GM18951 (cell line): ENCODE data around the gene RBM38.

Experiments used
- POLR2A ChIP-seq: IDR thresholded peaks from 4 replicates; pipeline ENCODE4 v1.6.1; 2011; ENCODE audit warnings: mild to moderate bottlenecking; ENCODE audit not compliant: insufficient read length, insufficient read depth; ENCODE audit errors: extremely low read depth
- in situ Hi-C: fragments of 300-500 bp; cut with MboI; formaldehyde crosslinking; loops from one replicate; pipeline ENCODE4 v1.12.0; 2022; ENCODE audit warnings: low sequenced_read_pairs, mixed read lengths, inconsistent platforms; ENCODE audit not compliant: unreplicated experiment

RBM38 gene

DNA sequence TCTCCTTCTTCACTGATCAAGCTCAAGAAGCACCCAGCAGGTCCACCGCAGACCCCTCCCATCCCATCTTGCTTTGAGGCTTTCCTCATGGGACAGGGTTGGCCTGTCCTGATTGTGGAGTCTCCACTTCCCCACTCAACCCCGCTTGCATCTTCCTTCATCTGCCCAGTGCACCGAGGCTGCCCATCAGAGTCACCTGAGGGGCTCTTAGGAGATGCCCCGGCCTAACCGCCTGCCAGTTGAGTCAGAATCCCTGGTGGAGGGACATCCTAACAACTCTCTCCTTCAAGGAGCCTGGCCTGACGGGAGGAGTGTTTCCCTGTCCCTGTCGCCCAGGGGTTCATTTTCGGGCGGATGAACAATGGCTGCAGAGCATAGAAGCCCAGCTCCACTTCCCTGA is 46.1 kb downstream of the RBM38 start:
- in situ Hi-C loops = no loop called here
- TF ChIP-seq POLR2A = no peak

DNA sequence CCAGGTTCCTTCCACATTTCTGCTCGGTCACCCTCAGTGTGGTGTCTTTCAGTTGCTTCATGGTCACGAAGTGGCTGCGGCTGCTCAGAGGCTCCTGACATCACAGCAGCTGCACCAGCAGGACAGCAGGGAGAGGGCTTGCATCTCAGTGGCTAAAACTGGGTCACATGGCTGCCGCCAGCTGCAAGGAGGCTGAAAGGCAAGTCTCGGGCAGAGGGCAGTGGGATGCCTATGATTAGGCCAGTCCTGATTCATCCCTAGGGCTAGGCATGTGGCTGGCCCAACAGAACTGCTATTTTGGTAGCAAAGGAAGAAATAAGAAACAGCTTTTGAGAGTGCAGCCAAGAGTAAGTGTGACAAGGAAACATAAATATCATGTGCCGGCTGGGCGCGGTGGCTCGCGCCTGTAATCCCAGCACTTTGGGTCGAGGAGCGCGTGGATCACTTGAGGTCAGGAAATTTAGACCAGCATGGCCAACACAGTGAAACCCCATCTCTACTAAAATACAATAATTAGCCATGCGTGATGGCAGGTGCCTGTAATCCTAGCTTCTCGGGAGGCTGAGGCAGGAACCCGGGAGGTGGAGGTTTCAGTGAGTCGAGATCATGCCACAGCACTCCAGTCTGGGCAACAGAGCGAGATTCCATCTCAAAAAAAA is 46.6 kb downstream of the RBM38 start:
- TF ChIP-seq POLR2A = no peak

GRCh38 chr20:57438552-57438951 is 47.4 kb downstream of the RBM38 start:
- in situ Hi-C loops = no loop called here
- no peak for TF ChIP-seq POLR2A

More for the DNA sequence above, 46.6 kb downstream of the RBM38 start:
- in situ Hi-C loops = no loop called here

- no peak for TF ChIP-seq POLR2A
These were observed 48.2 kb downstream of the RBM38 start for GRCh38 chr20:57439432-57439831.

GRCh38 chr20:57439993-57440392 is 48.8 kb downstream of the RBM38 start:
- no peak for TF ChIP-seq POLR2A
- in situ Hi-C loops = no loop called here

More at GRCh38 chr20:57439432-57439831, 48.2 kb downstream of the RBM38 start:
- in situ Hi-C loops = no loop called here

DNA sequence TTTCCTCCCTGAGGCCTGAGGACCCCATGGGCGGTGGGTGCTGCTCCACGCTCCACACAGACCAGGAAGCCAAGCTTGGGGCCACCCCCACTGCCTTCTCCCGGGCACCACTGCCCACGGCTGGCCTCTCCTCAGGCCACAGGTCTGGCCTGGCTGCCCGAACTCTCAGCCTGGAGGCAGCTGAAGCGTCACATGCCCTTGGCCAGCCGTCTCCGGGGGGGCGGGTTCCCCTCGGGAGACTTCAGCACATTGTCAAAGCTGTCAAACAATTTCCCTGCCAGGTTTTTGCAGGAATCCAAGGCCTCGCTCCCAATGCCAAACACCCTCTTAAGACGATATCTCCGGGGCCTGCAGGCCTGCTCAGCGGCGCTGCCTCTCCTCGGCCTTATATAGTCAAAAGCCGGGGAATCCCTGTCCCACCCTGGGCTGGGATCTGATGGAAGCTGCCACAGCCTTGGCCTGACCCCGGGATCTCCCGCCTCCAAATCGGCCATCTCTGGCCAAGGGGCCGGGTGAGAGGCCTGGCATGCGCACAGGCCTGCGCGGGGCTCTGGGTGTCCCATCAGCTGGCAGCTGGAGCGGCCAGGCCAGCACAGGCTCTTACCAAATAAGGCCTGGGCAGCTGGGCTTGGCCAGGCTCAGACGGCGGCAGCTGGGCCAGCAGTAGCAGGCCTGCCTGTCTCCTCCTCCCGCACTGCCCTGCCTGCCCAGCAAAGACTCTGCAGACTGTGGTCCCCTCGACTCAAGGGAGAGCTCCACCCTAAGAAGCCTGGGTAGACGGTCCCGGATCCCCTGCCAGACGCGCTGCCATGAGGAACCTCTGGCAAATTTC is 49.7 kb downstream of the RBM38 start:
- in situ Hi-C loops = no loop called here
- no peak for TF ChIP-seq POLR2A

GRCh38 chr20:57441510-57442154 is 50.4 kb downstream of the RBM38 start:
- TF ChIP-seq POLR2A = no peak
- in situ Hi-C loops = no loop called here

GRCh38 chr20:57442158-57442887 is 51.1 kb downstream of the RBM38 start:
- no peak for TF ChIP-seq POLR2A
- in situ Hi-C loops = no loop called here

GRCh38 chr20:57442888-57443239 is 51.7 kb downstream of the RBM38 start:
- in situ Hi-C loops = no loop called here
- no peak for TF ChIP-seq POLR2A

- no peak for TF ChIP-seq POLR2A
- in situ Hi-C loops = no loop called here
These were observed 52.4 kb downstream of the RBM38 start for GRCh38 chr20:57443349-57444265.

GRCh38 chr20:57444394-57445048 is 53.3 kb downstream of the RBM38 start:
- in situ Hi-C loops = no loop called here

GRCh38 chr20:57445298-57445697 is 54.1 kb downstream of the RBM38 start:
- in situ Hi-C loops = no loop called here
- TF ChIP-seq POLR2A = no peak

More at GRCh38 chr20:57444394-57445048, 53.3 kb downstream of the RBM38 start:
- TF ChIP-seq POLR2A = no peak
